OCI-LY7 (cell line): ENCODE results near the gene REM1. TPM values are rescaled to one million over a fixed set of nuclear protein-coding genes. Genes with fewer than 3 reads are reported as not detected.

ENCODE experiments used
- BruUV-seq: library from RNA; stranded (reverse); fragments of 400-500 nt; replicated peaks from 2 replicates; lab custom pipeline; 2021; lab: Mats Ljungman, UMichigan
- CTCF ChIA-PET: fragments of 300-600 bp; sonication (Branson Sonifier 250); formaldehyde crosslinking; loops from one replicate; lab custom pipeline; 2022; ENCODE audit warnings: antibody characterized with exemption; ENCODE audit not compliant: unreplicated experiment; lab: Charles Lee
- POLR2A ChIA-PET: fragments of 300-600 bp; sonication (Branson Sonifier 250); formaldehyde crosslinking; loops from one replicate; lab custom pipeline; 2022; ENCODE audit warnings: antibody characterized with exemption; lab: Charles Lee
- DNase-seq: peaks from one replicate; pipeline ENCODE4 v3.0.0-alpha.2; 2015; ENCODE audit warnings: low spot score
- H2AFZ ChIP-seq: fragments of 200-600 bp; sonication (generic), shearing (Covaris generic); 2 replicates; pipeline ENCODE4 v1.6.1; 2014; ENCODE audit warnings: mild to moderate bottlenecking, antibody characterized with exemption, low read length, moderate library complexity
- H3K27ac ChIP-seq: fragments of 200-600 bp; sonication (generic); 2 replicates; pipeline ENCODE4 v1.5.1; 2014; ENCODE audit warnings: mixed run types, low read depth, mild to moderate bottlenecking, moderate library complexity, low read length, inconsistent platforms; ENCODE audit not compliant: poor library complexity, severe bottlenecking
- H3K36me3 ChIP-seq: fragments of 200-600 bp; sonication (generic); 2 replicates; pipeline ENCODE4 v1.6.1; 2014; ENCODE audit warnings: mild to moderate bottlenecking, antibody characterized with exemption, low read length, moderate library complexity, mixed read lengths; ENCODE audit not compliant: insufficient read depth
- H3K4me1 ChIP-seq: fragments of 200-600 bp; sonication (generic); 2 replicates; pipeline ENCODE4 v1.5.1; 2014; ENCODE audit warnings: mild to moderate bottlenecking, low read length; ENCODE audit not compliant: insufficient read depth, poor library complexity, severe bottlenecking
- H3K4me2 ChIP-seq: fragments of 200-600 bp; sonication (generic); 2 replicates; pipeline ENCODE4 v1.6.1; 2014; ENCODE audit warnings: mild to moderate bottlenecking, low read length
- H3K4me3 ChIP-seq: fragments of 200-600 bp; sonication (generic); 2 replicates; pipeline ENCODE4 v1.5.1; 2014; ENCODE audit warnings: mild to moderate bottlenecking, low read depth, low read length; ENCODE audit not compliant: poor library complexity, severe bottlenecking
- H3K79me2 ChIP-seq: fragments of 200-600 bp; sonication (generic); 2 replicates; pipeline ENCODE4 v1.6.1; 2016; ENCODE audit warnings: low read depth, mild to moderate bottlenecking, low read length, moderate library complexity, mixed read lengths; ENCODE audit not compliant: insufficient read depth
- H3K9me2 ChIP-seq: fragments of 200-600 bp; sonication (generic); 2 replicates; pipeline ENCODE4 v1.6.1; 2016; ENCODE audit warnings: mild to moderate bottlenecking, low read length, mixed read lengths; ENCODE audit not compliant: insufficient read depth
- H3K9me3 ChIP-seq: fragments of 200-600 bp; sonication (generic); 2 replicates; pipeline ENCODE4 v1.6.1; 2014; ENCODE audit warnings: mild to moderate bottlenecking, mixed run types, low read length, mixed read lengths
- H4K20me1 ChIP-seq: fragments of 200-600 bp; sonication (generic); 2 replicates; pipeline ENCODE4 v1.6.1; 2014; ENCODE audit warnings: mild to moderate bottlenecking, antibody characterized with exemption, low read length, moderate library complexity, mixed read lengths; ENCODE audit not compliant: insufficient read depth
- EZH2phosphoT487 ChIP-seq: fragments of 200-600 bp; sonication (generic); IDR thresholded peaks from 2 replicates; pipeline ENCODE4 v1.6.1; 2018; ENCODE audit warnings: low read depth, borderline replicate concordance, mild to moderate bottlenecking, mixed run types, antibody characterized with exemption, low read length, moderate library complexity, mixed read lengths
- intact Hi-C: fragments of 100-400 bp; cut with micrococcal nuclease; formaldehyde crosslinking; loops from one replicate; pipeline ENCODE4 v1.10.0; 2022; ENCODE audit not compliant: unreplicated experiment
- total RNA-seq, 2 experiments: library from RNA; depleted of rRNA in 1 of 2; stranded (reverse); fragments of >200 nt in 1 of 2; shearing (Covaris generic) in 1 of 2; gene quantifications; 2 replicates each; pipeline ENCODE4 v1.2.3, GENCODE V29; 2014 to 2022
- TF ChIP-seq, protein P1 (sequence below): fragments of 200-600 bp; sonication (generic); conservative IDR thresholded peaks from 2 replicates; pipeline ENCODE4 v1.5.1; 2014; ENCODE audit warnings: mild to moderate bottlenecking, antibody characterized with exemption, low read length, moderate library complexity, mixed read lengths

REM1 gene
- total RNA-seq, 2 experiments from 2014 or later, result not detected

DNA sequence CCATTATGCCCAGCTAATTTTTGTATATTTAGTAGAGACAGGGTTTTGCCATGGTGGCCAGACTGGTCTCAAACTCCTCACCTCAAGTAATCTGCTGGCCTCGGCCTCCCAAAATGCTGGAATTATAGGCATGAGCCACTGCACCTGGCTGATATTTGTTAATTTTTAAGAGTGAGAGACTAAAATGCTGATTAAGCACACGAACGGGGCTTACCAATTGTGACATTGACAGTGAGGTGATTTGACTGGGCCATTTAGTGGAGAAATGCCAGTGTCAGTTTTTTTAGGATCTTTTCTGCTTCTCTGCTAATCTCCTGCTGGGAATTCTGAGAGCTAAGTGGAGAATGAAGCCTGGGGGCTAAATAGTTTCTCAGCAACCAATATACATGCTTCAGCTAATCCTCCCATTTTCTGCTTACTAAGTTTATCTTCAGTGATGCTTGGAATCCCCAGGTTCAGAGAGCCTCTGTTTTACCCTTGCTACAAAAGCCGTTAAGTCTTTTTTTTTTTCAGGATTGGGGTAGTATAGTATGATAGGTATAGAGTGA is 44.4 kb upstream of the REM1 start:
- no peaks in the 10 kb centered on the region for H3K79me2 ChIP-seq
- no peaks in the 10 kb centered on the region for H3K9me2 ChIP-seq
- ChIA-PET CTCF (no interaction called here), POLR2A (interaction anchor here (0.5 kb wide), 1 partner anchor 18 kb away, joined by 5 read pairs; no protein-coding TSS in a partner anchor)
- no peaks in the 10 kb centered on the region for H3K4me1 ChIP-seq
- TF ChIP-seq EZH2phosphoT487, result no peak
- TF ChIP-seq, protein P1, sequence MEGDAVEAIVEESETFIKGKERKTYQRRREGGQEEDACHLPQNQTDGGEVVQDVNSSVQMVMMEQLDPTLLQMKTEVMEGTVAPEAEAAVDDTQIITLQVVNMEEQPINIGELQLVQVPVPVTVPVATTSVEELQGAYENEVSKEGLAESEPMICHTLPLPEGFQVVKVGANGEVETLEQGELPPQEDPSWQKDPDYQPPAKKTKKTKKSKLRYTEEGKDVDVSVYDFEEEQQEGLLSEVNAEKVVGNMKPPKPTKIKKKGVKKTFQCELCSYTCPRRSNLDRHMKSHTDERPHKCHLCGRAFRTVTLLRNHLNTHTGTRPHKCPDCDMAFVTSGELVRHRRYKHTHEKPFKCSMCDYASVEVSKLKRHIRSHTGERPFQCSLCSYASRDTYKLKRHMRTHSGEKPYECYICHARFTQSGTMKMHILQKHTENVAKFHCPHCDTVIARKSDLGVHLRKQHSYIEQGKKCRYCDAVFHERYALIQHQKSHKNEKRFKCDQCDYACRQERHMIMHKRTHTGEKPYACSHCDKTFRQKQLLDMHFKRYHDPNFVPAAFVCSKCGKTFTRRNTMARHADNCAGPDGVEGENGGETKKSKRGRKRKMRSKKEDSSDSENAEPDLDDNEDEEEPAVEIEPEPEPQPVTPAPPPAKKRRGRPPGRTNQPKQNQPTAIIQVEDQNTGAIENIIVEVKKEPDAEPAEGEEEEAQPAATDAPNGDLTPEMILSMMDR, result no peak
- H3K36me3 ChIP-seq, result no peaks in the 10 kb centered on the region
- H3K27ac ChIP-seq, result no peak overlapping the region
- no peak for DNase-seq
- BruUV-seq, result no TSS peak
- H4K20me1 ChIP-seq, result no peaks in the 10 kb centered on the region
- intact Hi-C loops, result no loop called here
- H3K4me3 ChIP-seq, result no peak overlapping the region
- H2AFZ ChIP-seq, result no peak overlapping the region
- no peaks in the 10 kb centered on the region for H3K9me3 ChIP-seq
- H3K4me2 ChIP-seq, result no peak overlapping the region

DNA sequence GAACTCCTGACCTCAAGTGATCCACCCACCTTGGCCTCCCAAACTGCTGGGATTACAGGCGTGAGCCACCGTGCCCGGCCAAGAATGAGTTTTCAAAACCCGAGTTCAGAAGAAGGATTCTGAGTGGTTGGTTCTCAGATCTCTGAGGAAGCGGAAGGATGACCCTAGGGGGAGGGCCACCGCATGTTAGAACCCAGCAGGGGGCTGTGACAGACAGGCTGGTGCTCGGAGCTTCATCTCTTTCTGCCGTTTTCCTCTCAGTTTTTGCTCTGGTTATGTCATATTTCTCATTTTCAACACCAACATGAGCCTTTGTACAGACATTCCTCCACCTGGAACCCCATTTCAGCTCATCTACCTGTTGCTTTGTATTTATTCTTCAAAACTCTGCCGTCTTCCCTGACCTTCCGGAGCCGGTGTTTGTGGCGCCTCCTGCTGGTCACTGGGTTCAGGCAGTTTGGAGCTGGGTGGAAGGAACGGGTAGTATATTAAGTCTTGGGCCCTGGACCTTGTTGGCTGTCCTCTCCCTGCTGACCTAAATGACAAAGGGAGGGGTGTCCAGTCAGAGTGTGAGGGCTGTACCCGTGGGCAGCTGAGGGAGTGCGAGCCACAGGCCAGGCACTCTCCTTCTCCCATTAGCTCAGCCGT is 35.0 kb upstream of the REM1 start, which contains the start of gene DEFB123:
TSS of gene DEFB123 (plus strand) at position 621 of the 648 bp plus-strand sequence. CDS start 67 bp downstream, outside the sequence.
- intact Hi-C loops, result no loop called here
- Histone ChIP-seq H4K20me1 (no peaks in the 10 kb centered on the region), H3K27ac (no peak within 1 kb of the TSS), H2AFZ (no peak within 1 kb of the TSS), H3K79me2 (no peaks in the 10 kb centered on the region), H3K4me2 (no peak within 1 kb of the TSS), H3K9me2 (no peaks in the 10 kb centered on the region), H3K9me3 (no peaks in the 10 kb centered on the region), H3K36me3 (no peaks in the 10 kb centered on the region), H3K4me1 (no peaks in the 10 kb centered on the region), H3K4me3 (no peak within 1 kb of the TSS)
- POLR2A ChIA-PET, result no interaction called here
- no peak for DNase-seq
- TF ChIP-seq EZH2phosphoT487, result no peak
- TF ChIP-seq, protein P1, result peak; percentile 69
- no TSS peak for BruUV-seq
- CTCF ChIA-PET, result no interaction called here
